ENCODE results near the gene NTM.

DNA sequence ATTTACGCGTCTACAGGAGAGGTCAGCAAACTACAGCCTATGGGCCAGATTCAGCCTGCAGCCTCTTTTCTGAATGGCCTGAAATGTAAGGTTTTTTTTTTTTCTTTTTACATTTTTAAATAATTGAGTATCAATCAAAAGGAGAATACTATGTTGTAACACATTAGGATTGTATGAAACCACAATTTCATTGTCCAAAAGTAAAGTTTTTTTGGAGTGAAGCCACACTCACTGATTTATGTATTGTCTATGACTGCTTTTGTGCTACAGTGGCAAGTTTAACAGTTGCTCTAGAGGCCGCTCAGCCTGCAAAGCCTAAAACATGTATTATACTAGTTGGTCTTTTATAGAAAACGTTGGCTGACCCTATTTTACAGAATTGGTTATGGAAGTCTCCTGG lies 923.2 kb downstream of the NTM start:
- TF ChIP-seq CTCF (conservative IDR thresholded peaks at IDR 0.05): no peak
- no peak for TF ChIP-seq ZFX (IDR thresholded peaks at IDR 0.05)

Data from C4-2B (cell line).